ENCODE results near the gene ZBTB16. TPM values are rescaled to one million over a fixed set of nuclear protein-coding genes. Genes with fewer than 3 reads are reported as not detected.

Gene ZBTB16
- total and polyA plus RNA-seq, 2 of the 13 experiments (the other 11 are each of a cell fraction or from before 2014, with no cell fraction given): not detected

- H3K9ac ChIP-seq (ENCODE audit: insufficient read depth, low read depth, low read length): no peak overlapping the region
- intact Hi-C loops (cut with micrococcal nuclease; ENCODE audit: unreplicated experiment): no loop called here
- H4K20me1 ChIP-seq (ENCODE audit: insufficient read depth, low read length): no peaks in the 10 kb centered on the region
- no peak overlapping the region for H2AFZ ChIP-seq (ENCODE audit: low read length)
- TF ChIP-seq PAXIP1 (CRISPR knock-in tag; conservative IDR thresholded peaks at IDR 0.05) (no peak), ZBTB8A (CRISPR knock-in tag; IDR thresholded peaks at IDR 0.05; ENCODE audit: borderline replicate concordance, low read depth) (no peak), TP53 (CRISPR knock-in tag; conservative IDR thresholded peaks at IDR 0.05) (no peak), HDAC1 (CRISPR knock-in tag; IDR thresholded peaks at IDR 0.05) (no peak)
- H3K36me3 ChIP-seq (replicated peaks in 1 of 2; ENCODE audit: control insufficient read depth in 1 of 2, insufficient read depth in 2 of 2, low read length in 2 of 2): no peaks in the 10 kb centered on the region
- DNase-seq (ENCODE audit: low spot score) (no peak), FAIRE-seq (no peak), ATAC-seq (no peak)
- peaks cover 0 to 10% of the 10 kb centered on the region in 2 experiments for H3K27me3 ChIP-seq (ENCODE audit: control insufficient read depth in 1 of 2, insufficient read depth in 2 of 2, low read length in 2 of 2)
- H3K4me1 ChIP-seq (ENCODE audit: insufficient read depth, low read length): peaks cover 41% of the 10 kb centered on the region
- no peak overlapping the region for H3K4me2 ChIP-seq (ENCODE audit: low read depth, low read length)
- no TSS peak for BruUV-seq (replicated peaks)
- H3K27ac ChIP-seq (ENCODE audit: extremely low read length, insufficient read depth, low read length): no peak overlapping the region
- in situ Hi-C loops (cut with HindIII; ENCODE audit: extremely low pct_ligation_motif_present, low pct_unique_long_range_greater_than_20kb): no loop called here
- no peaks in the 10 kb centered on the region for H3K9me3 ChIP-seq (ENCODE audit: low read length)
- no peaks in the 10 kb centered on the region for H3K79me2 ChIP-seq (ENCODE audit: insufficient read depth, low read length)
- CTCF ChIA-PET (ENCODE audit: low intra/inter-chr PET ratio, low total read pairs): no interaction called here
- H3K4me3 ChIP-seq (replicated peaks in 1 of 3; ENCODE audit: insufficient read depth in 1 of 3, low read depth in 2 of 3, low read length in 3 of 3): no peak overlapping the region
- POLR2A ChIA-PET: no interaction called here
- WGBS (ENCODE audit: low lambda C conversion rate): 42% methylated on average over 3 of the region's 4 CpGs
Measured at GRCh38 chr11:114084414-114084813, 24.9 kb downstream of the ZBTB16 start.

All from HepG2 (cell line).